K562 (cell line): ENCODE measurements around the gene ANKRD24. TPM values are rescaled to one million over a fixed set of nuclear protein-coding genes. Genes with fewer than 3 reads are reported as not detected.

Source experiments
- BRD9 ChIP-seq: fragments of 450-650 bp; IDR thresholded peaks from 2 replicates; pipeline ENCODE4 v1.6.1; 2018; ENCODE audit warnings: low read depth; ENCODE audit not compliant: partially characterized antibody
- CCAR2 ChIP-seq: fragments of 200-400 bp; formaldehyde crosslinking; IDR thresholded peaks from 2 replicates; pipeline ENCODE4 v1.6.1; 2017; ENCODE audit warnings: mild to moderate bottlenecking, low read depth, low read length
- FOXJ3 ChIP-seq: sonication (generic); formaldehyde crosslinking; IDR thresholded peaks from 2 replicates; pipeline ENCODE4 v1.4.0; 2020; ENCODE audit warnings: mild to moderate bottlenecking, missing genetic modification reagents
- JUND ChIP-seq, 2 experiments: IDR thresholded peaks; 2 replicates in 1 of 2; 3 replicates in 1 of 2; pipeline ENCODE4 v1.6.1; 2011; ENCODE audit warnings: borderline replicate concordance in 2 of 2, low read depth in 2 of 2, low read length in 2 of 2, improper control_type of control experiment in 1 of 2, missing biosample characterization in 1 of 2, missing genetic modification characterization in 1 of 2, missing genetic modification reagents in 1 of 2
- KLF10 ChIP-seq: fragments of 250-450 bp; sonication (Bioruptor Pico); IDR thresholded peaks from 2 replicates; pipeline ENCODE4 v1.6.1; 2021; ENCODE audit warnings: matching md5 sums
- LCOR ChIP-seq: sonication (generic); formaldehyde crosslinking; IDR thresholded peaks from 2 replicates; pipeline ENCODE4 v1.8.0; 2022; ENCODE audit warnings: mild to moderate bottlenecking, missing genetic modification reagents
- MYBL2 ChIP-seq, 2 experiments: fragments of 450-650 bp in 1 of 2; sonication (generic) in 1 of 2; formaldehyde crosslinking in 1 of 2; IDR thresholded peaks; 2 replicates each; pipeline versions ENCODE4 v1.6.1 to v1.8.1; 2017 to 2022; ENCODE audit warnings: borderline replicate concordance in 1 of 2, inconsistent platforms in 1 of 2, low read depth in 1 of 2, mild to moderate bottlenecking in 1 of 2, missing genetic modification reagents in 1 of 2, moderate library complexity in 1 of 2
- NR2F6 ChIP-seq: fragments of 450-650 bp; formaldehyde crosslinking; IDR thresholded peaks from 2 replicates; pipeline ENCODE4 v1.4.0; 2020; ENCODE audit warnings: mild to moderate bottlenecking
- PRMT5 ChIP-seq: sonication (generic); formaldehyde crosslinking; IDR thresholded peaks from 2 replicates; pipeline ENCODE4 v1.5.0; 2020; ENCODE audit warnings: missing genetic modification reagents
- SPI1 ChIP-seq: IDR thresholded peaks from 2 replicates; pipeline ENCODE4 v1.6.1; 2011; ENCODE audit warnings: low read depth, low read length, control low read depth, borderline replicate concordance
- SRF ChIP-seq, 2 experiments: fragments of 250-450, 450-650 bp in 1 of 2; sonication (Bioruptor Pico) in 1 of 2; sonication (generic) in 1 of 2; formaldehyde crosslinking; IDR thresholded peaks; 2 replicates each; pipeline versions ENCODE4 v1.5.0 to v1.5.1; 2020 to 2022; ENCODE audit warnings: mild to moderate bottlenecking in 1 of 2, missing genetic modification reagents in 1 of 2
- U2AF2 ChIP-seq: fragments of 200-400 bp; formaldehyde crosslinking; optimal IDR thresholded peaks from 2 replicates; pipeline ENCODE3; 2017; ENCODE audit warnings: low read depth, mild to moderate bottlenecking, low read length
- ZBED1 ChIP-seq: IDR thresholded peaks from 2 replicates; pipeline ENCODE4 v1.6.1; 2014
- ZNF121 ChIP-seq: sonication (generic); formaldehyde crosslinking; conservative IDR thresholded peaks from 2 replicates; pipeline ENCODE4 v1.8.0; 2022; ENCODE audit warnings: missing genetic modification reagents
- polyA plus RNA-seq, 8 experiments: library from polyadenylated mRNA; depleted of rRNA in 4 of 8; stranded (reverse) in 5 of 8; unstranded in 3 of 8; fragments of >200 nt; fragmentation: Nextera tagmentation in 2 of 8; fragmentation: Illumina TruSeq in 1 of 8; extraction: Ambion mirVana in 2 of 8; extraction: Trizol in 1 of 8; gene quantifications; 2 replicates each; pipeline versions ENCODE4 v1.2.1 to v1.2.3, GENCODE V29; 2011 to 2014; ENCODE audit warnings: inconsistent platforms in 1 of 8, missing spikeins in 1 of 8
- total RNA-seq, 7 experiments: library from RNA; depleted of rRNA in 6 of 7; stranded (reverse); fragments of >200 nt in 6 of 7; fragmentation: Illumina TruSeq in 2 of 7; extraction: Trizol in 2 of 7; gene quantifications; 2 replicates each; pipeline versions ENCODE4 v1.2.1 to v1.2.3, GENCODE V29; 2011 to 2021; ENCODE audit warnings: low replicate concordance in 1 of 7
- TF ChIP-seq, protein P1 (sequence below): fragments of 450-650 bp; formaldehyde crosslinking; conservative IDR thresholded peaks from 2 replicates; pipeline ENCODE4 v1.4.0; 2022; ENCODE audit warnings: mild to moderate bottlenecking, missing genetic modification characterization
- TF ChIP-seq, protein P2 (sequence below): conservative IDR thresholded peaks from 2 replicates; pipeline ENCODE4 v1.6.1; 2011; ENCODE audit warnings: low read depth, mild to moderate bottlenecking, low read length; ENCODE audit not compliant: control insufficient read depth
- TF ChIP-seq, protein P3 (sequence below): sonication (generic); formaldehyde crosslinking; IDR thresholded peaks from 2 replicates; pipeline ENCODE4 v1.5.0; 2020; ENCODE audit warnings: missing genetic modification reagents
- TF ChIP-seq, protein P4 (sequence below): fragments of 450-650 bp; conservative IDR thresholded peaks from 2 replicates; pipeline ENCODE4 v1.6.1; 2016; ENCODE audit warnings: missing genetic modification characterization, low read depth, mild to moderate bottlenecking, control low read depth, missing compliant biosample characterization
- TF ChIP-seq, protein P5 (sequence below): sonication (generic); formaldehyde crosslinking; IDR thresholded peaks from 2 replicates; pipeline ENCODE4 v1.9.0; 2022; ENCODE audit warnings: mild to moderate bottlenecking, missing genetic modification reagents
- TF ChIP-seq, protein P6 (sequence below), 3 experiments: IDR thresholded peaks in 2 of 3; conservative IDR thresholded peaks in 1 of 3; 2 replicates each; pipeline ENCODE4 v1.5.1; 2011 to 2012; ENCODE audit warnings: low read length in 3 of 3, mild to moderate bottlenecking in 3 of 3, control low read depth in 2 of 3, improper control_type of control experiment in 1 of 3, inconsistent platforms in 1 of 3, low read depth in 1 of 3, mixed read lengths in 1 of 3, moderate library complexity in 1 of 3; ENCODE audit not compliant: insufficient read depth in 2 of 3

The ANKRD24 gene
- total and polyA plus RNA-seq, 9 of the 15 experiments (the other 6 are each of a cell fraction or from before 2014, with no cell fraction given): 0.07 to 0.12 (median 0.09) TPM; not detected in 5

DNA sequence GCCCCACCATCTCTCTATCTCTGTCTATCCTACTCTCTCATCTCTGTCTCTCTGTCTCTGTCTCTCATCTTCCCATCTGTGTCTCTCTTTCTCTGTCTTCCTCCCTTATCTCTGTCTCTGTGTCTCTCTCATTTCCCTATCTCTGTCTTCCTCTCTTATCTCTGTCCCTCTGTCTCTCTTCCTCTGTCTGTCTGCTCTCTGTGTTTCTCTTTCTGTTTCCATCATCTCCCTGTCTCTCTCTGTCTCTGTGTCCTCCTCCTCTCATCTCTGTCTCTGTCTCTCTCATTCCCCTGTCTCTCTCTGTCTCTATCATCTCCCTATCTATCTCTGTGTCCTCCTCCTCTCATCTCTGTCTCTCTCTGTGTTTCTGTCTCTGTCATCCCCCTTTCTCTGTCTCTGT lies 45.3 kb downstream of the ANKRD24 start (continued):
- TF ChIP-seq, protein P1, sequence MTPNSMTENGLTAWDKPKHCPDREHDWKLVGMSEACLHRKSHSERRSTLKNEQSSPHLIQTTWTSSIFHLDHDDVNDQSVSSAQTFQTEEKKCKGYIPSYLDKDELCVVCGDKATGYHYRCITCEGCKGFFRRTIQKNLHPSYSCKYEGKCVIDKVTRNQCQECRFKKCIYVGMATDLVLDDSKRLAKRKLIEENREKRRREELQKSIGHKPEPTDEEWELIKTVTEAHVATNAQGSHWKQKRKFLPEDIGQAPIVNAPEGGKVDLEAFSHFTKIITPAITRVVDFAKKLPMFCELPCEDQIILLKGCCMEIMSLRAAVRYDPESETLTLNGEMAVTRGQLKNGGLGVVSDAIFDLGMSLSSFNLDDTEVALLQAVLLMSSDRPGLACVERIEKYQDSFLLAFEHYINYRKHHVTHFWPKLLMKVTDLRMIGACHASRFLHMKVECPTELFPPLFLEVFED (CRISPR knock-in tag): 0 out of 2 replicates have a peak, but pooled peaks have one; percentile 5
- TF ChIP-seq SRF (CRISPR knock-in tag; IDR thresholded peaks at IDR 0.05) (no peak), BRD9 (no peak), JUND (IDR thresholded peaks at IDR 0.05; ENCODE audit: borderline replicate concordance, low read depth, low read length) (no peak), JUND (tag; IDR thresholded peaks at IDR 0.05; ENCODE audit: borderline replicate concordance, low read depth, low read length) (no peak), LCOR (CRISPR knock-in tag) (no peak), U2AF2 (no peak), NR2F6 (CRISPR knock-in tag) (no peak), PRMT5 (CRISPR knock-in tag) (no peak), ZBED1 (no peak), FOXJ3 (CRISPR knock-in tag) (no peak), SPI1 (no peak), MYBL2 (IDR thresholded peaks at IDR 0.05; ENCODE audit: low read depth) (0 out of 2 replicates have a peak, but pooled peaks have one; percentile 19), MYBL2 (CRISPR knock-in tag; IDR thresholded peaks at IDR 0.05; ENCODE audit: borderline replicate concordance) (no peak), CCAR2 (no peak), ZNF121 (CRISPR knock-in tag) (no peak), KLF10 (CRISPR knock-in tag) (no peak)
- TF ChIP-seq, protein P2, sequence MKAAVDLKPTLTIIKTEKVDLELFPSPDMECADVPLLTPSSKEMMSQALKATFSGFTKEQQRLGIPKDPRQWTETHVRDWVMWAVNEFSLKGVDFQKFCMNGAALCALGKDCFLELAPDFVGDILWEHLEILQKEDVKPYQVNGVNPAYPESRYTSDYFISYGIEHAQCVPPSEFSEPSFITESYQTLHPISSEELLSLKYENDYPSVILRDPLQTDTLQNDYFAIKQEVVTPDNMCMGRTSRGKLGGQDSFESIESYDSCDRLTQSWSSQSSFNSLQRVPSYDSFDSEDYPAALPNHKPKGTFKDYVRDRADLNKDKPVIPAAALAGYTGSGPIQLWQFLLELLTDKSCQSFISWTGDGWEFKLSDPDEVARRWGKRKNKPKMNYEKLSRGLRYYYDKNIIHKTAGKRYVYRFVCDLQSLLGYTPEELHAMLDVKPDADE: no peak
- TF ChIP-seq, protein P3, sequence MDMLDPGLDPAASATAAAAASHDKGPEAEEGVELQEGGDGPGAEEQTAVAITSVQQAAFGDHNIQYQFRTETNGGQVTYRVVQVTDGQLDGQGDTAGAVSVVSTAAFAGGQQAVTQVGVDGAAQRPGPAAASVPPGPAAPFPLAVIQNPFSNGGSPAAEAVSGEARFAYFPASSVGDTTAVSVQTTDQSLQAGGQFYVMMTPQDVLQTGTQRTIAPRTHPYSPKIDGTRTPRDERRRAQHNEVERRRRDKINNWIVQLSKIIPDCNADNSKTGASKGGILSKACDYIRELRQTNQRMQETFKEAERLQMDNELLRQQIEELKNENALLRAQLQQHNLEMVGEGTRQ (CRISPR knock-in tag): no peak
- TF ChIP-seq, protein P4, sequence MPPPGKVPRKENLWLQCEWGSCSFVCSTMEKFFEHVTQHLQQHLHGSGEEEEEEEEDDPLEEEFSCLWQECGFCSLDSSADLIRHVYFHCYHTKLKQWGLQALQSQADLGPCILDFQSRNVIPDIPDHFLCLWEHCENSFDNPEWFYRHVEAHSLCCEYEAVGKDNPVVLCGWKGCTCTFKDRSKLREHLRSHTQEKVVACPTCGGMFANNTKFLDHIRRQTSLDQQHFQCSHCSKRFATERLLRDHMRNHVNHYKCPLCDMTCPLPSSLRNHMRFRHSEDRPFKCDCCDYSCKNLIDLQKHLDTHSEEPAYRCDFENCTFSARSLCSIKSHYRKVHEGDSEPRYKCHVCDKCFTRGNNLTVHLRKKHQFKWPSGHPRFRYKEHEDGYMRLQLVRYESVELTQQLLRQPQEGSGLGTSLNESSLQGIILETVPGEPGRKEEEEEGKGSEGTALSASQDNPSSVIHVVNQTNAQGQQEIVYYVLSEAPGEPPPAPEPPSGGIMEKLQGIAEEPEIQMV (tag): no peak
- TF ChIP-seq, protein P5, sequence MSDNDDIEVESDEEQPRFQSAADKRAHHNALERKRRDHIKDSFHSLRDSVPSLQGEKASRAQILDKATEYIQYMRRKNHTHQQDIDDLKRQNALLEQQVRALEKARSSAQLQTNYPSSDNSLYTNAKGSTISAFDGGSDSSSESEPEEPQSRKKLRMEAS (CRISPR knock-in tag): no peak
- TF ChIP-seq, protein P6, sequence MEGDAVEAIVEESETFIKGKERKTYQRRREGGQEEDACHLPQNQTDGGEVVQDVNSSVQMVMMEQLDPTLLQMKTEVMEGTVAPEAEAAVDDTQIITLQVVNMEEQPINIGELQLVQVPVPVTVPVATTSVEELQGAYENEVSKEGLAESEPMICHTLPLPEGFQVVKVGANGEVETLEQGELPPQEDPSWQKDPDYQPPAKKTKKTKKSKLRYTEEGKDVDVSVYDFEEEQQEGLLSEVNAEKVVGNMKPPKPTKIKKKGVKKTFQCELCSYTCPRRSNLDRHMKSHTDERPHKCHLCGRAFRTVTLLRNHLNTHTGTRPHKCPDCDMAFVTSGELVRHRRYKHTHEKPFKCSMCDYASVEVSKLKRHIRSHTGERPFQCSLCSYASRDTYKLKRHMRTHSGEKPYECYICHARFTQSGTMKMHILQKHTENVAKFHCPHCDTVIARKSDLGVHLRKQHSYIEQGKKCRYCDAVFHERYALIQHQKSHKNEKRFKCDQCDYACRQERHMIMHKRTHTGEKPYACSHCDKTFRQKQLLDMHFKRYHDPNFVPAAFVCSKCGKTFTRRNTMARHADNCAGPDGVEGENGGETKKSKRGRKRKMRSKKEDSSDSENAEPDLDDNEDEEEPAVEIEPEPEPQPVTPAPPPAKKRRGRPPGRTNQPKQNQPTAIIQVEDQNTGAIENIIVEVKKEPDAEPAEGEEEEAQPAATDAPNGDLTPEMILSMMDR (IDR thresholded peaks at IDR 0.05 in 2 of 3, conservative IDR thresholded peaks at IDR 0.05 in 1 of 3; ENCODE audit: insufficient read depth in 2 of 3, low read depth in 1 of 3, low read length in 3 of 3): no peak
